GM21423 (cell line): Measurements from ENCODE around the gene DDRGK1.
"Not testable (repeated sequence)": the region's sequence is repeated elsewhere in the genome, so short reads cannot be mapped to it uniquely, and the experiment has no call there.

Source experiments
- ATAC-seq: cut with Tn5 transposase; IDR thresholded peaks from one replicate; pipeline ENCODE4 v1.9.1; 2021; ENCODE audit warnings: mild to moderate bottlenecking, moderate library complexity; ENCODE audit not compliant: unreplicated experiment

The DDRGK1 gene

GRCh38 chr20:3221398-3222226 lies 17.1 kb upstream of the DDRGK1 start:
- ATAC-seq: no peak

GRCh38 chr20:3218307-3218988 lies 14.0 kb upstream of the DDRGK1 start:
- peak; percentile 41 for ATAC-seq

GRCh38 chr20:3215359-3215917 lies 11.0 kb upstream of the DDRGK1 start:
- not testable (repeated sequence) for ATAC-seq

- no peak for ATAC-seq
These were observed 8.7 kb upstream of the DDRGK1 start for GRCh38 chr20:3213226-3213625.

GRCh38 chr20:3210346-3210745 lies 5.9 kb upstream of the DDRGK1 start:
- ATAC-seq: no peak

- ATAC-seq: no peak
These were observed 5.5 kb upstream of the DDRGK1 start for GRCh38 chr20:3209946-3210317.

- peak; percentile 42 for ATAC-seq
These were observed 4.9 kb upstream of the DDRGK1 start, which contains the start of gene ITPA for GRCh38 chr20:3209257-3209945. Gene ITPA, plus strand, starts transcription at chr20:3209498. Its CDS starts 54 bp downstream, at chr20:3209552.

GRCh38 chr20:3208786-3209256 lies 4.3 kb upstream of the DDRGK1 start:
- peak; percentile 4 for ATAC-seq

GRCh38 chr20:3203315-3204123 lies 963 bp downstream of the DDRGK1 start:
- ATAC-seq: peak; percentile 9

- no peak for ATAC-seq
These were observed 1.5 kb downstream of the DDRGK1 start for GRCh38 chr20:3202965-3203314.

- no peak for ATAC-seq
These were observed 4.3 kb downstream of the DDRGK1 start for GRCh38 chr20:3199976-3200755.

GRCh38 chr20:3199206-3199605 lies 5.3 kb downstream of the DDRGK1 start:
- no peak for ATAC-seq

GRCh38 chr20:3195590-3196237 lies 8.8 kb downstream of the DDRGK1 start:
- no peak for ATAC-seq

GRCh38 chr20:3194617-3195280 lies 9.7 kb downstream of the DDRGK1 start:
- ATAC-seq: no peak

- ATAC-seq: no peak
These were observed 10.5 kb downstream of the DDRGK1 start for GRCh38 chr20:3193806-3194616.

- ATAC-seq: no peak
These were observed 12.1 kb downstream of the DDRGK1 start for GRCh38 chr20:3192226-3193015.

GRCh38 chr20:3190681-3191111 lies 13.8 kb downstream of the DDRGK1 start:
- no peak for ATAC-seq
